Activated naive CD4-positive, alpha-beta T cell treated with anti-CD3 and anti-CD28 coated beads, Interleukin-2, amount 50 U/mL, for 72 hours (primary cell): ENCODE results near the gene UBE2O. TPM values are rescaled to one million over a fixed set of nuclear protein-coding genes. Genes with fewer than 3 reads are reported as not detected.

Source experiments
- ATAC-seq, 2 donors: fragments of 150-1000 bp; cut with Tn5 transposase; 2 replicates each; pipeline ENCODE4 v1.10.0; 2021; ENCODE audit warnings: mild to moderate bottlenecking in 2 of 2, moderate library complexity in 2 of 2
- DNase-seq, 2 donors: peaks; one replicate each; pipeline ENCODE4 v3.0.0; 2021 to 2022; ENCODE audit warnings: low spot score in 2 of 2
- H3K27ac Mint-ChIP-seq, 2 donors: one replicate each; pipeline ENCODE4 v1.8.0; 2022; ENCODE audit warnings: mild to moderate bottlenecking in 2 of 2, mixed read lengths in 2 of 2
- H3K36me3 Mint-ChIP-seq, 2 donors: one replicate each; pipeline ENCODE4 v1.8.0; 2022; ENCODE audit warnings: mixed read lengths in 2 of 2
- H3K9me3 Mint-ChIP-seq, 2 donors: one replicate each; pipeline ENCODE4 v1.8.0; 2022; ENCODE audit warnings: mixed read lengths in 2 of 2
- total RNA-seq, 2 donors: library from RNA; stranded (reverse); gene quantifications; one replicate each; pipeline ENCODE4 v1.2.3, GENCODE V29; 2022

The UBE2O gene
- total RNA-seq, 2 donors from 2014 or later = 17.3 to 45.8 TPM

- no peak overlapping the region for H3K27ac Mint-ChIP-seq
- no peaks in the 10 kb centered on the region for H3K9me3 Mint-ChIP-seq
- H3K36me3 Mint-ChIP-seq = no peaks in the 10 kb centered on the region
- DNase-seq (peak in 1 of 2 donors; percentile 48), ATAC-seq (no peak)
These were observed 17.2 kb downstream of the UBE2O start for GRCh38 chr17:76435751-76436150.

- ATAC-seq = no peak
- DNase-seq = peak in 1 of 2 donors; percentile 43
- Mint-ChIP-seq H3K36me3 (no peaks in the 10 kb centered on the region), H3K27ac (no peak overlapping the region), H3K9me3 (no peaks in the 10 kb centered on the region)
These were observed 18.1 kb downstream of the UBE2O start for GRCh38 chr17:76434870-76435269.

GRCh38 chr17:76433693-76434092, 19.3 kb downstream of the UBE2O start:
- Mint-ChIP-seq H3K9me3 (no peaks in the 10 kb centered on the region), H3K36me3 (no peaks in the 10 kb centered on the region), H3K27ac (no peak overlapping the region)
- no peak for ATAC-seq
- peak in 1 of 2 donors; percentile 14 for DNase-seq

DNA sequence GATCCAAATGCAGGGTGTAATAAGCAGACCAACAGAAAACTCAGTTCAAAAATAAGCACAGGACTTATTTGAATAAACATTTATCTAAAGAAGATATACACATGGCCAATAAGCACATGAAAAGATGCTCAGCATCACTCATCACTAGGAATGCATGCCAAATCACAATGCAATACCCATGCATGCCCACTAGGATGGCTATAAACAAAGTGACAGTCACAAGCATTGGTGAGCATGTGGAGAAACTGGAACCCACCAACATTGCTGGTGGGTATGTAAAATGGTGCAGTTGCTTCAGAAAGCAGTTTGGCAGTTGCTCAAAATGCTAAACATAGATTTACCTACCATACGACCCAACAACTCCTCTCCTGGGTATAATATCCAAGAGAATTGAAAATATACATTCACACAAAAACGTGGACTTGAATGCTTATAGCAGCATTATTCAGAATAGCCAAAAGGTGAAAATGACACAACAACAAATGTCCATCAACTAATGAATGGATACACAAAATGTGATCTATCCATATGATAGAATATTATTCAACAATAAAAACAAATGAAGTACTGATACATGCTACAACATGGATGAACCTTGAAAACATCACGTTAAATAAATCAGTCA, 20.1 kb downstream of the UBE2O start:
- Mint-ChIP-seq H3K9me3 (no peaks in the 10 kb centered on the region), H3K36me3 (no peaks in the 10 kb centered on the region), H3K27ac (no peak overlapping the region)
- ATAC-seq = no peak
- no peak for DNase-seq

DNA sequence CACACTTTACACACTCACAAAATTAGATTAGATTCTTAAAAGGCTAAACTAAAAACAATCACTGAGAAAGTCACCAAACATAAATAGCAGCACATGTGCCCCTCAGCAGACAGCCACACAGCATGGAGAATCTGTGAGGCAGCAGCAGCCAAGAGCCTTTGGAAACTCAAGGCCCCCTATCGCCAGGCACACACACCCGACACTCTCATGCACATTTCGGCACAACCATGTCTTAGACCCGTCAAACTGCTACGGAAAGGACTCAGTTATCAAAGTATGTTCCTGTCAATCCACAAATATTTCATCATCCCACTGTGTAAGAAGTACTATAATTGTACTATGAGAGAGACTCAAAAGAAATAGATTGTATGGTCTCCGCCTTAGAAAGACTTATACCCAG, 20.9 kb downstream of the UBE2O start:
- DNase-seq (peak in 1 of 2 donors; percentile 23), ATAC-seq (no peak)

DNA sequence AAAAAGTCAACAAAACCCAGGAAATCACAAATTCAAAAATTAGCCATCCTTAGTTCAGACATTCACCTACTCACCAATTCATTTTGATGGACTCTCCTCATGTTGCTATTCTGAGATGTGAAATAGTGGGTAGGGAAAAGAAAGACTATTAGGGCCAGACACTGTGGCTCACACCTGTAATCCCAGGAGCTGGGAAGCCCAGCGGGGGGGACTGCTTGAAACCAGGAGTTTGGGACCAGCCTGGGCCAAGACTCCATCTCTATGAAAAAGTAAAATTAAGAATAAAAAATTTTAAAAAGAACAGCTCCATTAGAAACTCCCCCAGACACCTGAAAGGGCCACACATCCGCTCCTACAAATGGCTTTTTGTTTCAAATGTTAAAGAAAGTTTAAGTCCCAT, 21.4 kb downstream of the UBE2O start:
- Mint-ChIP-seq H3K9me3 (no peaks in the 10 kb centered on the region), H3K27ac (no peak overlapping the region), H3K36me3 (no peaks in the 10 kb centered on the region)
- DNase-seq (peak in 1 of 2 donors; percentile 3), ATAC-seq (no peak)

More for the DNA sequence above, 20.9 kb downstream of the UBE2O start:
- Mint-ChIP-seq H3K36me3 (no peaks in the 10 kb centered on the region), H3K9me3 (no peaks in the 10 kb centered on the region), H3K27ac (no peak overlapping the region)

DNA sequence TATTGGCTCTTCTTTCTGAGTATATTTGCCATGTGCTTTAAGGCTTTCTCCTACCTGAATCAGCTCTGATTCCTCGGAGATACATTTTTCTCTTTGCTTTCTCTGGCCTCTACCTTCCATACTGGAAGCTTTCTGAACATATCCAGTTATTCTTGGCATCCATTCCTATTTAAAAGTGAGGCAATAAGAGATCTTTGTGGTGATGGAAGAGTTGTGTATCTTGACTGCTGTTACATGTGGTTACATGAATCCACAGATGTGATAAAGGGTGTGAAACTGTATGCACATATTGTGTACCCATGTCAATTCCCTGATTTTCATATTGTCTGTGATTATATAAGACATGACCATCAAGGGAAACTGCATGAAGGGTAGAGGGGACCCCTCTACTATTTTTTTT, 24.4 kb downstream of the UBE2O start:
- H3K9me3 Mint-ChIP-seq = no peaks in the 10 kb centered on the region

DNA sequence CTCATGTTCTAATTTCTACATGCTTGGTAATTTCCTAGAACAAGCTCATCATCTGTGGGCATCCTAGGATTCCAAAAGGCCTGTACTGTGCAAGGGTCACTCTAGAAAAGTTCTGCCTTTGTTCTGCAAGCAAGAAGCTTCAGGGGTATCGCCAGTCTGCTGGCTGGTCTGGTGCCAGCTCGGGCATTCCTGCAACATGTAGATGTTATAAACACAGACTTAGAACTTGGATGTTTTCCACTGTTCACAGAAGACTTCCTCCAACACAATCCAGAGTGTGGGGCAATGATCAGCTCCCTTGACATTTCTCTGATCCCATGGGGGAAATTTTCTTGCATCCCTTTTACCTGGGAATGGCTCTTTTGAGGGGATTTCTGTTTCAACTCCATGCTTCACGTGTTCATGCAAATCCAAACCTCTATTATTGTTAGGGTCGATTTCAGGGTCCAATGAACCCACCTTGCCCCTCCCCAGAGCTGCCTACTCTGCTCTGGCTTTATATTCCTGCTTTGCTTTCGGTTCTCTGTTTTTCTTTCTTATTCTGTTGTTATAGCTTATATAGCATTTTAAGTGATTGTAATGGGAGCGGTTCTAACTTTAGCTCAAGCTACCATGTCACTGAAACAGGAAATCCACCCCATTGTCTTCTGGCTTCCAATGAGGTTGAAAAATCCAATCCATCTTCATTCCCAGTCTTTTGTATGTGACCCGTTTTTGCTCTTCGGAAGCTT, 25.3 kb downstream of the UBE2O start:
- H3K9me3 Mint-ChIP-seq = no peaks in the 10 kb centered on the region
- ATAC-seq (no peak), DNase-seq (no peak)
- H3K36me3 Mint-ChIP-seq = no peaks in the 10 kb centered on the region
- no peak overlapping the region for H3K27ac Mint-ChIP-seq

More for the DNA sequence above, 24.4 kb downstream of the UBE2O start:
- ATAC-seq = no peak
- no peak for DNase-seq
- H3K27ac Mint-ChIP-seq = no peak overlapping the region
- no peaks in the 10 kb centered on the region for H3K36me3 Mint-ChIP-seq

- Mint-ChIP-seq H3K27ac (no peak overlapping the region), H3K36me3 (no peaks in the 10 kb centered on the region), H3K9me3 (no peaks in the 10 kb centered on the region)
- ATAC-seq = no peak
- DNase-seq = no peak
These were observed 26.1 kb downstream of the UBE2O start for GRCh38 chr17:76426853-76427252.

GRCh38 chr17:76422860-76423259, 30.1 kb downstream of the UBE2O start:
- Mint-ChIP-seq H3K27ac (peak overlapping the region in 1 of 2 donors; percentile 66), H3K9me3 (no peaks in the 10 kb centered on the region), H3K36me3 (no peaks in the 10 kb centered on the region)
- no peak for DNase-seq
- no peak for ATAC-seq

DNA sequence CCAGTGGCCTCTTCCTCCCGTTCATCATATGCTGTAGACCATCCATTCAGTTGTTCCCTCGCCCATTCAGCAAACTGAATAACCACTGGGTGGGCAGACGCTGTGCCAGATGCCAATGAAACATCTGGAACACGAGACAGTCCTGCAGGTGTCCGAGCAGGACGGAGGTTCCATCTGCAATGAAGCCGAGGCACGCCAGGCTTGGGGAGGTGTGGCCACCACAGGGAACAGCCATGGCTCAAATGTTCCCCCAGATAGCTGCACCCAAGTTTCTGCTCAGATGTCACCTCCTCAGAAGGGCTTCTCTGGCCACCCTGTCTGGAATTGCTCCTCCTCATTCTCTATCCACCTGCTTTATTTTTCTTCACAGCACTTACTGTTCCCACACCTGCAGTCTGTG, 30.5 kb downstream of the UBE2O start:
- peak overlapping the region in 1 of 2 donors; percentile 66 for H3K27ac Mint-ChIP-seq
- ATAC-seq = no peak
- no peak for DNase-seq
- no peaks in the 10 kb centered on the region for H3K9me3 Mint-ChIP-seq
- H3K36me3 Mint-ChIP-seq = no peaks in the 10 kb centered on the region

- DNase-seq (no peak), ATAC-seq (no peak)
- H3K27ac Mint-ChIP-seq = no peak overlapping the region
- no peaks in the 10 kb centered on the region for H3K36me3 Mint-ChIP-seq
- H3K9me3 Mint-ChIP-seq = no peaks in the 10 kb centered on the region
These were observed 31.9 kb downstream of the UBE2O start for GRCh38 chr17:76421044-76421407.

- Mint-ChIP-seq H3K36me3 (no peaks in the 10 kb centered on the region), H3K9me3 (no peaks in the 10 kb centered on the region), H3K27ac (no peak overlapping the region)
- no peak for DNase-seq
- ATAC-seq = no peak
These were observed 32.5 kb downstream of the UBE2O start for GRCh38 chr17:76420356-76421043.

DNA sequence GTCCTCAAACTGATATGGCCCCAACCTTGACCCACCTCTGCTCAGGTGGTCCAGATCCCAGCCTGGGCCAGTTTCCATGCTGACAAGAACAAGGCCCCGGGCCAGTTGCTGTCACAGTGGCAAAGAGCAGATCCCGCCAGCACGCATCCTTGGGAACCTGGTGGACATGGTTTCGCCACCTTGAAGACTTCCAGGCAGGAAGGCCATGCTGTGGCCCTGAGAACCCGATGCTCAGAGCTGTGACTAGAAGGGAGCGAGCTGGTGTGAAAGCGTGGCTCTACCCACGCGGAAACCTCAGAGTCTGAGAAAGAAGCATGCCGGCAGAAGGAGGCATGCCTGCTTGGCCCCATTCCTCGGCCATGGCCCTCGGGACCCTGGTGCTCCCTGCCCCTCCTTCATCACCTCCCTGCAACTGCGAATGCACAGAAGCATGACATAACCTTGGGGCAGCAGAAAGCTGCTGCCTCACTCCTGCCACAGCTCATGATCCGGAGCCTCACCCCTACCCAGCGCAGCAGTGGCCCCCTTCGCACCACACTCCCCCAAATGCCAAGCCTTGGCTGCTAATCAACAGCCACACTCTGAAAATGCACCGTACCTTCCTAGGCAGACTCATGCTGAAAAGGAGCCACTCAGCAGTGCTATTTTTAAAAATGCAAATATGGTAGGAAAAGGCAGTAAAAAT, 33.2 kb downstream of the UBE2O start:
- H3K27ac Mint-ChIP-seq = peak overlapping the region in 1 of 2 donors; percentile 16
- H3K36me3 Mint-ChIP-seq = no peaks in the 10 kb centered on the region
- no peak for ATAC-seq
- no peak for DNase-seq
- H3K9me3 Mint-ChIP-seq = no peaks in the 10 kb centered on the region

DNA sequence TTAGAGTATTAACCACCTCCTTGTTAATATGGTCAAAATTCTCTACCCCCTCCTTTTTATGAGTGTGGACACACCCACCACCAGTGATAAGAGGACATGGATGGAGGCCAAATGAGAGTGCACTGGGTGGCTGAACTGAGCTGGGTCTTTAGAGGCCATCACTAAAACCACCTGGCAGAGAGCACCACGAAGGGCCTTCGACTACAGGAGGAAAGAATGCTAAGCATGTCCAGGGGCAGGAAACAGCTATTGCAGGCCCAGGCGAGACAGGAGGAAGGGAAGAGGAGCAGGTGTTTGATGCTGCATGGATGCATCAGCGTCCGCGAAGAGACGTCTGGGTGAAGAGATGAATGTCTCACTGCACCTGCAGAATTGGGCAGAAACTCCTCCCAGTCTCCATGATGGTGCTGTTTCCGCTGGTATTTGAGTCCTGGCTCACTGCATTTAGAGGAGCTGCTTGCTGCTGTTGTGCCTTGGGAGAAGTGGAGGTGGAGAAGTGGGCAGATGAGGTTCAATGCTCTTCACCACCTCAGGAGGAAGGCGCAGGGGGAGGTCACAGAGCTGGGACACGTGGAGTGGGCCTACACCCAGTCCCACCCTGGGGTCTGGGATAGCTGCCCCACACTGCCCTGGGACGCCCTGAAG, 35.3 kb downstream of the UBE2O start:
- Mint-ChIP-seq H3K27ac (peak overlapping the region; percentile 4 to 60), H3K9me3 (no peaks in the 10 kb centered on the region), H3K36me3 (no peaks in the 10 kb centered on the region)
- ATAC-seq = no peak
- no peak for DNase-seq

GRCh38 chr17:76416899-76417298, 36.1 kb downstream of the UBE2O start:
- Mint-ChIP-seq H3K36me3 (no peaks in the 10 kb centered on the region), H3K27ac (peak overlapping the region in 1 of 2 donors; percentile 4), H3K9me3 (no peaks in the 10 kb centered on the region)
- ATAC-seq = no peak
- DNase-seq = peak in 1 of 2 donors; percentile 44

GRCh38 chr17:76416457-76416856, 36.5 kb downstream of the UBE2O start:
- no peak for ATAC-seq
- H3K9me3 Mint-ChIP-seq = no peaks in the 10 kb centered on the region
- H3K36me3 Mint-ChIP-seq = no peaks in the 10 kb centered on the region
- no peak overlapping the region for H3K27ac Mint-ChIP-seq
- DNase-seq = peak in 1 of 2 donors; percentile 3
